Astrocyte of the spinal cord (primary cell): Measurements from ENCODE around the gene CLMP.

Experiments used
- DNase-seq: peaks from one replicate; pipeline ENCODE4 v3.0.0; 2011; ENCODE audit warnings: low read depth, low spot score
- H3K4me3 ChIP-seq: 2 replicates; pipeline ENCODE4 v1.5.1; 2011; ENCODE audit warnings: low read depth, mild to moderate bottlenecking, low read length, moderate library complexity
- in situ Hi-C: cut with HindIII; loops from 2 replicates; pipeline ENCODE4 v1.10.0; 2017; ENCODE audit warnings: low sequenced_read_pairs
- TF ChIP-seq, protein P1 (sequence below): IDR thresholded peaks from 2 replicates; pipeline ENCODE4 v1.5.1; 2012; ENCODE audit warnings: low read depth, mild to moderate bottlenecking, low read length, inconsistent platforms

CLMP gene

DNA sequence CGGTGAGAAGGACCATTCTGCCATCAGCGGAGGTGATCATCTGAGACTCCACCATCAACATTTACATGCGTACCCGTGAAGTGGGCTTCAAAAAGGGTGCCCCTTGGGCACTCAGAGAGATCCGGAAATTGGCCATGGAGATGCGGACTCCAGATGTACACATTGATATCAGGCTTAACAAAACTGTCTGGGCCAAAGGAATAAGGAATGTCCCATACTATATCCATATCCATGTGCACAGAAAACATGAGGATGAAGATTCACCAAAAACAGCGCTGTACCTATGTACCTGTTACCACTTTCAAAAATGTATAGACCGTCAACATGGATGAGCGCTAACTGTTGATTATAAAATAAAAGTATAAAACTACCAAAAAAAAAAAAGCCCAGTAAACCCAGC is 143.9 kb downstream of the CLMP start:
- TF ChIP-seq, protein P1, sequence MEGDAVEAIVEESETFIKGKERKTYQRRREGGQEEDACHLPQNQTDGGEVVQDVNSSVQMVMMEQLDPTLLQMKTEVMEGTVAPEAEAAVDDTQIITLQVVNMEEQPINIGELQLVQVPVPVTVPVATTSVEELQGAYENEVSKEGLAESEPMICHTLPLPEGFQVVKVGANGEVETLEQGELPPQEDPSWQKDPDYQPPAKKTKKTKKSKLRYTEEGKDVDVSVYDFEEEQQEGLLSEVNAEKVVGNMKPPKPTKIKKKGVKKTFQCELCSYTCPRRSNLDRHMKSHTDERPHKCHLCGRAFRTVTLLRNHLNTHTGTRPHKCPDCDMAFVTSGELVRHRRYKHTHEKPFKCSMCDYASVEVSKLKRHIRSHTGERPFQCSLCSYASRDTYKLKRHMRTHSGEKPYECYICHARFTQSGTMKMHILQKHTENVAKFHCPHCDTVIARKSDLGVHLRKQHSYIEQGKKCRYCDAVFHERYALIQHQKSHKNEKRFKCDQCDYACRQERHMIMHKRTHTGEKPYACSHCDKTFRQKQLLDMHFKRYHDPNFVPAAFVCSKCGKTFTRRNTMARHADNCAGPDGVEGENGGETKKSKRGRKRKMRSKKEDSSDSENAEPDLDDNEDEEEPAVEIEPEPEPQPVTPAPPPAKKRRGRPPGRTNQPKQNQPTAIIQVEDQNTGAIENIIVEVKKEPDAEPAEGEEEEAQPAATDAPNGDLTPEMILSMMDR: no peak
- in situ Hi-C loops: no loop called here
- H3K4me3 ChIP-seq: no peak overlapping the region
- no peak for DNase-seq

GRCh38 chr11:123047947-123048293 is 147.1 kb downstream of the CLMP start:
- in situ Hi-C loops: loop anchor here (25.0 kb wide), 1 partner anchor 186 kb away; no protein-coding TSS in a partner anchor
- DNase-seq: no peak
- H3K4me3 ChIP-seq: no peak overlapping the region
- TF ChIP-seq, protein P1: no peak

GRCh38 chr11:123047266-123047946 is 147.6 kb downstream of the CLMP start:
- TF ChIP-seq, protein P1: no peak
- H3K4me3 ChIP-seq: no peak overlapping the region
- DNase-seq: no peak
- in situ Hi-C loops: loop anchor here (25.0 kb wide), 1 partner anchor 185 kb away; no protein-coding TSS in a partner anchor

DNA sequence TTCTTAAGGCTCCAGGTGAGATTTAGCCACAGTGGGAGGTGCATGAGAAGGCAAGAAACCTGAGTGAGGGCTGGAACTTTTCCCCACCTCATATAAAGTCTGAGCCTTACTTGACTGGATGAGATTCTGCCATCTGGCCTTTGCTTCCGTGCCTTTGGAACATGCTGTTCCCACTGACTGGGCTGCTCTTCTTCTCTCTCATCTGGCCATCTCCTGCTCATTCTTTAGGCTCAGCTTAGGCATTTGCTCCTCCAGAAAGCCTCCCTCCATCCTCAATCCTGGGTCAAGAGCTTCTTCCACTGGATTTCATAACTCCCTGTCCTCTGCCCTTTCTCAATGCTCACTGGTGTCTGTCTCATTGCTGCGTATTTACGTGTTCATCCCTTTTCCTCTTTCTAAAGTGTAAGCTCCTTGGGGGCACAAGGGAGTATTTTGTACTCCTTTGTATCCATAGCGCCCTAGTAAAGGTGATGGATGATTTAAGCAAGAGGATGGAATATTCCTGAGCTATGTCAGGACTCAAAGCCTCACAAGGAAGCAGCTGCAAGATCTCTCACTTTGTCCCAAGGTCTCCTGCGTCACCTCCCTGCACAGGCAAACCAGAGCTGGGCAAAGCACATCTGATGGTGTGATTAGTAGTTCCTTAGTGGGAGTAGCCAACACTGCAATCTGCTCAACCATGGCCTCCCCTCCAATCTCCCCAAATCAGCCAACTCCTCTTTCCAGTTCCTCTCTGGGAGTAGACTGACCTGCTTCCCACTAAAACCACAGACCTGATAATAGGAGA is 148.4 kb downstream of the CLMP start:
- DNase-seq: no peak
- in situ Hi-C loops: loop anchor here (25.0 kb wide), 1 partner anchor 184 kb away; no protein-coding TSS in a partner anchor
- TF ChIP-seq, protein P1: no peak

GRCh38 chr11:123045101-123045500 is 149.9 kb downstream of the CLMP start:
- DNase-seq: no peak
- no peak overlapping the region for H3K4me3 ChIP-seq
- TF ChIP-seq, protein P1: no peak
- in situ Hi-C loops: loop anchor here (25.0 kb wide), 1 partner anchor 183 kb away; no protein-coding TSS in a partner anchor

More for the DNA sequence above, 148.4 kb downstream of the CLMP start:
- no peak overlapping the region for H3K4me3 ChIP-seq

- TF ChIP-seq, protein P1: no peak
- no peak overlapping the region for H3K4me3 ChIP-seq
- in situ Hi-C loops: loop anchor here (25.0 kb wide), 1 partner anchor 179 kb away; no protein-coding TSS in a partner anchor
- no peak for DNase-seq
Observed at GRCh38 chr11:123041185-123041584, 153.9 kb downstream of the CLMP start.
